Activated naive CD4-positive, alpha-beta T cell treated with Interleukin-2 at 50 U/mL for 16 hours (primary cell): ENCODE measurements around the gene SLC28A1.

Source experiments
- DNase-seq: peaks from one replicate; pipeline ENCODE4 v3.0.0-alpha.2; 2020

Gene SLC28A1

DNA sequence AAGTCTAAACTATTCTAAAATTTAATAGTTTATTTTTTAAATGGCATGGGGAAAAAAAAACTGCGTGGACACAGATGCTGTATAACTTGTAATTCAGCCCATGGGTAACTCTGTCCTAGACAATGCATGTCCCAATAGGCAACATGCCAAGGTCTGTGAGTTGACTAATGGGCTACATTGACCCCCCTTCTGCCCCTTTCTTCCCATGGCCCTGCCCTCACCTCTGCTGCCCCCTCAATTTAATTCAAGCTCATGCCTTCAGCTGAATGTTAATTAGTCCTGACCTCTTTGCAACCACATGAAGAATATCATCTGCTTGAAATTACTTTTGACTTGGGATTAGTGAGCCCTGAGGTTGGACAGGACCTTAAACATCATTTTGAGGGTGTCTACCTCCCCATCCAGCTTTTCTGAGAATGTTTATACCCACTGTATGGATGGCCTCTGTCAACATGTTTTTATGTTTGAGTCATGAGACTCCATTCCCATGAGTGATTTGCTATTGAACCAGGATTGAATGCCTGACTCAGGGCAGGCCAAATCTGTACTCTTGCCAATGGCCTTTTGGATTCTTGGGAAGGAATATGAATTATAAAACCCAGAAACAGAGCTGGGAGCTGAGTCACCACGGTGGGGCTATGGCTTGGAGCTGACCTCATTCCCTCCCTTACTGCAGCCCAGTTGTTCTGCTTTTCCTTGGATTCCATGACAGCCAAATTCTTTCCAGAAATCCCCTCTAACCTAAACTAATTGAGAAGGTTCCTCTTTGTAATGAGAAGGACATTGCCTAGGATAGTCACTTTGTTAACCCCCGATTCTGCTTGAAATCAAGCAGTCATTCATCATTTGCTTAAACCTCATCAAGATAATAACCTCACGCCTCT lies 63.7 kb downstream of the SLC28A1 start:
- DNase-seq, result no peak

DNA sequence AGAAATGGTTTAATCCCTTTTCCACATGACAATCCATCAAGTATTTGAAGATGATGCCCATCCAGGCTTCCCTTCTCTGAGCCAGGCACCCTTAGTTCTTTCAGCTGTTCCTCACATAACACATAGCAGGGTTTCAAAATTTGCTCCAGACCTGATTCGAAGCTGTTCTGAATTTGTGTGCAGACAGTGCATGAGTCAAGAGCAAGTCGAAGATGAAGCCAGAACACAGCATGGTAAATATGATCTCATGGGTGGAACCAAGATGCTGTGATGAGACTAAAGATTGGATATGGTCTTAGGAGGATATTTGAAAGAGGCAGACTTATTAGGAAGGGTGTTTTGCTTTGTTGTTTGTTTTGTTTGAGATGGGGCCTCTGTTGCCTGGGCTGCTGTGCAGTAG lies 64.6 kb downstream of the SLC28A1 start:
- DNase-seq, result no peak

DNA sequence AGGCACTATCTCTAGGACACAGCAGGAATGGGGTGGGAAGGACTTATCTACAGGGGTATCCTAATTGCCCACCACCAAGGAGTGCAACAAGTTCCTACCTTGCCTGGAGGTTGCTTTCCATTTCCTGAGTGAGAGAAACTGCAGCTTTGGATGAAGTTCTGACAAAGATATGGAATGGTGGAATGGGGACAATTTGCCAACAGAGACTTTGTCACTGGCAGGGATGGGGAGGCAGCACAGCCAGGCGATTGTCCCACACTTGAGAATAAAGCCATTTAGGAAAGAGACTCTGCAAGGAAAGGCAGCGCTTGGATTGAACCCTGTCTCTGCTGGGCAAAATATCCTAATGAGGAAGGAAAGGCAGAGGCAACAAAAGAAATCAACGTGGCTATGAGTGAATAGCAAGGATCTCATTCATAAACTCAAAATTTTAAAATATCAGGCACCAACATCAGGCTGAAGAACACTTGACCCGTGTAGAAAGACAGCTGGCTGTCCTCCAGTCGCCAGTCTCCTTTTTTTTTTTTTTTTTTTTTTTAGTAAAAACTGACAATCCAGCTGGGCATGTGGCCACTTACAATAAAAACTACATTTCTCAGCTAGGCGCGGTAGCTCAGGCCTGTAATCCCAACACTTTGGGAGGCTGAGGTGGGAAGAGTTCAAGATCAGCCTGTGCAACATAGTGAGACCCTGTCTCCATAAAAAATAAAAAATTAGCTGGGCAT lies 65.5 kb downstream of the SLC28A1 start:
- no peak for DNase-seq

DNA sequence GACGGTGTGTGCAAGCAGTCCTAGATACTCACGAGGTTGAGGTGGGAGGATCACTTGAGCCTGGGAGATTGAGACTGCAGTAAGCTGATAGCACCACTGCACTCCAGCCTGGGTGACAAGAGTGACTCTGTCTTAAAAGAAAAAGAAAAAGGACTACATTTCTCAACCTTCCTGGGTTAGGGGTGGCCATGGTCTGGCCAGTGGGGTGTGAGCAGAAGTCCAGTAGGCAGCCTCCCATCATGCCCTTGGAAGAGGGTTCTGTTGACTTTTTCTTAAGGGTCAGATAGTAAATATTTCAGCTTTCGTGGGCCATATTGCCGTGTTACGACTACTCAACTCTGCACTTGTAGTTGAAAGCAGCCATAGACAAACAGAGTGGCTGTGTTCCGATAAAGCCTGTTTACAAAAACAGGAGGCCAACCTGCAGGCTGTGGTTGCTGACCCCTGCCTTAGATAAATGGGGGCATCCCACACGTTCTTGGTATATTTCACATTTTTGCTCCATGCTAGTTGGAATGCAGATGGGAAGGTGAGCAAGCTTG lies 66.2 kb downstream of the SLC28A1 start:
- DNase-seq, result no peak

DNA sequence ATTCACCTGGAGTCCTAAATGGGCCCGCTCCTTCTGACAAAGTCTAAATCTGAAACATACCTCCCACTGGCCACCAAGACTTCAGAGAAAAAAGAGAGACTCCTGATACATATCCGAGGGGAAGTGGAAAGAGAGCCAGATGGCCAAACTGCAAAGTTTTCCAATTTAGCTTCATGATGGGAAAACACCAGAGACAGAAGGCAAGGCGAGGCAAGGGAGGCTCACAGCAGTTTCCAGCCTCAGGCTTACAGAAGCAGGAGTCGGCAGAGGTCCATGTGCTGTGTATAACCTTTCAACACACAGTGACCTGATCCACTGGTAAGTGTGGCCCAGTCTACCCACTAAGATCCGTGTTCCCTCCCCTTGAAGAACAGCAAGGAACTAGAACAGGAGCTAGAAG lies 67.3 kb downstream of the SLC28A1 start:
- no peak for DNase-seq

DNA sequence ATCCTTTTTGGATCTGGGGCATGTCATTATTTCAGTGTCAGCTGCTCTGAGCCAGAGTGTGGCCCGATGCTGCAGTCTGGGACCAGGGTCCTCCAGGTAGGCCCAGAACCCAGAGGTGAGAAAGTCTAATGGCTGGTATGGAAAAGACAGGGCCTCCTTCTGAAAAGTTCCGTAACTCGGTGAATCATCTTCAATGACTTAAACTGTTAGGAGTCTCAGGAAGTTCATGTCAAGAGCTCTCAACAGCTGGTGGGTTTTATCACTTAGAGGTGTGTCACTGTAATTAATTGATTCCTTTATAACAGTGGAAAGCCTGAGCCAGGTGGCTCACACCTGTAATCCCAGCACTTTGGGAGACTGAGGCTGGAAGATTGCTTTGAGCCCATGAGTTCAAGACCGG lies 68.7 kb downstream of the SLC28A1 start:
- DNase-seq, result no peak

DNA sequence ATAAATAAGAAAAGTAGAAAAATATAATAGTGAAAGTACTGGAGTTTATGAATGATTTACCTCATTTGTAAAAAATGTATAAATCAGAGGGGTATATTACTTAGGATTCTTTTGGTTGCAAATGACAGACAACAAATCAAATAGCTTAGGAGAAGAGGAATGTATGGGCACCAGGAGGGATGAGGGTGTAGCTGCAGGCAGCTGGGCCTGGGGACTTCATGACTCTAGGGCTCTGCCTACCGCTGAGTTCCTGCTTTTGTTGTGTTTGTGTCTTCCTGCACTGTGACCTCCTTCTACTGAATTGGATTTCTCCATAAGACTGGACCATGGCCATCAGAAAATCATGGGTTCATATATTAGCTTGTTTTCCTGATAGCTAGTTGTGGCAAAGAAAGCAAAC lies 69.3 kb downstream of the SLC28A1 start:
- DNase-seq, result no peak

DNA sequence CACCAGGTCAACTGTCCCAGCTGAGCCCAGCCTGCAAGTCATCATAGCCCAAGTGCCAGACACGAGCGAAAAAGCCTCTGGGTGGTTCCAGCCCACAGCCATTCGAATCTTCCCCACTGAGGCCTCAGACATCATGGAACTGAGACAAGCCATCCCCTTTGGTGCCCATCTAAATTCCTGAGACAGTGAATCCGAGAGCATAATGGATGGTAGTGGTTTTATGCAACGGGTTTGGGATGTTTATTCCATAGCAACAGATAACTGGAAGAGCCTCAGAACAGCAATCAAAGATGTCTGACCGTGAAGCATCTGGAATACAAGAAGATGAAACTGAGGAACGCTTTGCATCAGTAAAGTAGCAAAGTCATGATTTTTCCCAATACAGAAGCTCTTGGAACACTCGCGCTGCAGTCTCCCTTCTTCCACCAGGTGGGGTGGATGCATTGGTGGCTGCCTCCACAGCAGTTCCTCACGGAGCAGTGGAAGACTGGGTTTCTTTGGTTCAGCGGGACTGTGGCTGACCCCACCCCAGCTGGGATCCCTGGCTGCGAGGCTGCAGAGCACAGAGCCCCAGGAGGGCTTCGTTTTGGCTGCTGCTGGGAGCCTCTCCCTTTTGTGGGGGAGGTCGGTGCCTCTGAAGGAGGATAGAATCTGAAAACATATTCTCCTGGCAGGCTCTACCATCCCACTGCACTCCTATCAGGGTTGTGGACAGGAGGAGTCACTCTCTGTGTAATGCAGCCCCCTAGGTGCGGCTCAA lies 70.8 kb downstream of the SLC28A1 start:
- peak; percentile 46 for DNase-seq

DNA sequence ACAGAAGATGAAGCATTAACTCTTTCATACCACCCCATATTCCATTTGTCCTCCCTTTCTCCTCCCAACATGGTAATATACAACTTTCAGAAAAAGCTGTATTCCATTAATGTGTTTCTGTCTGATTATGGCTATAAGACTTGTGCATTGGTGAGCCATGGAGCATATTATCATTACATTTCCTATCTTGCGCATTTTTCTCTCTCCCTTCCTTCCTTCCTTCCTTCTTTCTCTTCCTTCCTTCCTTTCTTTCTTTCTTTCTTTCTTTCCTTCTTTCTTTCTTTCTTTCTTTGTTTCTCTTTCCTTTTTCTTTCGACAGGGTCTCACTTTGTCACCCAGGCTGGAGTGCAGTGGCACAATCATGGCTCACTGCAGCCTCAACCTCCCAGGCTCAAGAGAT lies 71.7 kb downstream of the SLC28A1 start:
- no peak for DNase-seq

DNA sequence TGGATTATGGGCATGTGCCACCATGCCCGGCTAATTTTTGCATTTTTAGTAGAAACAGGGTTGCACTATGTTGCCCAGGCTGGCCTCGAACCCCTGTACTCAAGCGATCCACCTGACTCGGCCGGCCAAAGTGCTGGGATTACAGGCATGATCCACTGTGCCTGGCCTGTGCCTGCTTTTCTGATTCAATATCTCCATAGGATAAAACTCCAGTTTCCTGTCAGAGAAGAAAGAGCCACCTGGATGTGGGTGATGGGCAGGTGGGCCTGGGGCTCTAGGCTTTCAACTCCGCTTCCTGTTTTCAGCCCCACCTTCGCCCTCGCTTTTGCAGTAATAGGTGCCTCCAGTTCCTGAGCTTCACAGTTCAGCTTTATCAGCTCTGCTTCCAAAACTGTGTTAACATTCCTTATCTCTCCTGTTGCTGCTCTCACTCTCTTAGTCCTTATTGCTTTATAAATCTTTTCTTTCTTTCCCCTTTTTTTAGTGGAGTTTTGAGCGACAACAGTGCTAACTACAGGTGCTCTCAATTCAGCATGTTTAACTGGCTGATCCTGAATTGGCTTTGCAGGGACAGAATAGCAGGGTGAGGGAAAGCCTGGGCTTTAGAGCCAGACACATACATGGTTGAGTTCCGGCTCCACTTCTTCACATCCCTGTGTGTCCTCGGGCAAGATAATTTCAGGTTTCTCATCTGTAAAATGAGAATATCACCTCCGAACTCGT lies 76.1 kb downstream of the SLC28A1 start:
- DNase-seq, result no peak

DNA sequence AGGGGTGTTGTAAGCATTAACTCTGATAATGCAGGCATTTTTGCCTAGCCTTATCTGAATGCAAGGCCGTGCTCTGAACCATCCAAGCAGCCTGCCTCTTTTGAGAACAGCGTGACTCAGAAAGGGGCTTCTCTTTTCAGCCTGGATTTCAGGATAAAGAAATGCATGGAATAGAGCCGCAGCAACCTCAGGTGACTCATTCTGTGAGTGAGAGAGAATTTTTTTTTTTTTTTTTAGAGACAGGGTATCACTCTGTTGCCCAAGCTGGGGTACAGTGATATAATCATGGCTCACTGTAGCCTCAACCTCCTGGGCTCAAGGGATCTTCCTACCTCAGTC lies 76.6 kb downstream of the SLC28A1 start:
- no peak for DNase-seq

DNA sequence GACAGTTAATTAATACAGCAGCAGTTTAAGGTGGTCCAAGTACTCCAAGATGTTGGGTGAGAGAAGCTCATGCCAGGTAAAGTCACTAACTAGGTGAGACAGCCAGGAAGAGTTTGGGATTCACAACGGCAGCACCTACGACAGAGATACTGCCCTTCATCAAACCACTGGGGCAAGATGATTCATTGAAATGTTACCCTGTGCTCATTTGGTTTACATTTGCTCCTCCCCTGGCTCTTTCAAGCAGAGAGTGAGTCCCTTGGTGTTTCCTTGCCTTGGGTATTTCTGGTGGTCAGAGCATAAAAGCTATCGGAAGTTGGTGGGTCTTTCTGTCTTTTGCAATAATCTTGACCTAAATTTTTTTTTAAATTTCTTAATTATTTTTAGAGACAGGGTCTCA lies 77.2 kb downstream of the SLC28A1 start:
- no peak for DNase-seq

DNA sequence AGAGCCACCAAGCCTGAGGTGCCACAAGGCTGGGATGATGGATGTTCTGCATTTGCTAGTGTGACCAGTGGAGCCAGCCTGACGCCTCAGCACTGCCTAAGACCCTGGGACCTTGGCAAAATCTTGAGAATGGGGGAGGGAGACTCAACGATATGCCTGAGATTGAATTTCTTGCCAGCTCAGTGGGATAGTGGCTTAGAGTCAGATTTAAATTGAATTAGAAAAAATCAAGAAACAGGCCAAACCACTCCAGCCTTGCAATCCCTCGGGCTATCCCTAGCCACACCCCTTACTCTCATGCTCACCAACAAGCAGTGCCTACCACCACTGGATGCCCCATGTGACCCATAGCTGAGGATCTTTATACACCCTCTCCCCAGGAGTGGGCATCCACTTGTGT lies 78.5 kb downstream of the SLC28A1 start:
- DNase-seq, result no peak

DNA sequence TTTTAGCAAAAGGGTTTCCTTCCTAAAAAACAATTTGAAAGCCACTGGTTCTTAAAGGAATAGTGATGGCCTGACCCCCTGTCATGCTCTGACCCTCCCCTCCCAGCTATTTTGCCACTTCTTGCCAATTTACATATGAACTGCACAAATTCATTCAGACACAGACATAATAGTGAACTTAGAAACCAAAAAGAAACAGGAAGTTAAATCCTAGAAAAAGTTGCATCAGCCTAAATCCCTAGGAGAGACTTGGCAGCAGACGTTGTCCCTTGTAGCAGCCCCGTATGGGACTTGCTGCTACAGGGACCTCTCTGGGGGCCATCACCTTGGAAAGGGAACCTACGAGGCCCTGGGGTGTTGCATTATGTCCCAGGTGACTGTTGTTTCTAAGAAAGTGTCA lies 82.9 kb downstream of the SLC28A1 start:
- no peak for DNase-seq

DNA sequence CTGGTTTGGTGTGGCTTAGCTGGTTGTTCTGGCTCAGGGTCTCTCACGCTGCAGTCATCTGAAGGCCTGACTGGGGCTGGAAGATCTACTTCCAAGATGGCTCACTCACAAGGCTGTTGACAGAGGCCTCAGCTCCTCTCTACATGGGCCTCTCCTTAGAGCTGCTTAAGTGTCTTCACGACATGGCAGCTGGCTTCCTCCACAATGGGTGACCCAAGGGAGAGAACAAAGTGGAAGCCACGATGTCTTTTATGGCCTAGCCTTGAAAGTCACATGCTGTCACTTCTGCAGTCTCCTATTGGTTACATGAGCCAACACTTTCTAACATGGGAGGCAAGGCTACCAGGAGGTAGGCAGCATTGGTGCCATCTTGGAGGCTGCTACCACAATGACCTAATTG lies 83.8 kb downstream of the SLC28A1 start:
- DNase-seq, result no peak

DNA sequence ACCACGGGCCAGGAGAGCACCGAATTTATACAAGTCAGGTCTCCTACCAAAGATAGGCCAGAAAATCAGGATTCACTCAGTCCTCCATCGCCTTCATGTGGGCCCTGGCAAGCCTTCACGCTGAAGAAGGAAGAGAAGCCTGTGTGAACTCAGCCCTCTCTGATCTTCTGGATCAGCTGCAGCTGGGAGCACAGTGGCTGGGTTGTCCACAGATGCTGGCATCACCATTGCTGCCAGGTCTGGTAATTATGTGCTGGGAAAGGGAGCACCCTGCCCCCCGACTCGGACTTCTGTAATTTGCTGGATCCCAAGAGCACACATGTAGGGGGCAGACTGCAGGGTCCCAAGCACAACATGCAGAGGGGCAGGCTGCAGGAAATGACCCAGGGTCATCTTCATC lies 84.8 kb downstream of the SLC28A1 start:
- DNase-seq, result no peak

DNA sequence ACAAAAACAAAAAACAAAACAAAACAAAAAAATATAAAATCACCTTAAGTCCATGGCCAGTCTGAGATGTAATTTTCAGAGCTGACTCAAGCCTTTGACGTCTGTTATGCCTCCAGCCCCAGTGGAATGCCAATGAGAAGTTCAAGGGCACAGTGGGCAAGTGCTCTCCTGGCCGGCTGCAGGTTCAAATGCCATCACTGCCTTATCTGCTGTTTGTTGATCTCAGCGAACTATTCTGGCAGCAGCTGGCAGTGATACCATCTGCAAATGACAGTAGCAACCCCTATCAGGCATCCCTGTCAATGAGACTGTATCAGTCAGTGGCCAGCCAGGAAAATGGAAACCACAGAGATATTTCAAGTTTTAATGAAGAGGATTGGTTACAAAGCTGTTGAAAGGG lies 86.4 kb downstream of the SLC28A1 start:
- DNase-seq, result no peak

DNA sequence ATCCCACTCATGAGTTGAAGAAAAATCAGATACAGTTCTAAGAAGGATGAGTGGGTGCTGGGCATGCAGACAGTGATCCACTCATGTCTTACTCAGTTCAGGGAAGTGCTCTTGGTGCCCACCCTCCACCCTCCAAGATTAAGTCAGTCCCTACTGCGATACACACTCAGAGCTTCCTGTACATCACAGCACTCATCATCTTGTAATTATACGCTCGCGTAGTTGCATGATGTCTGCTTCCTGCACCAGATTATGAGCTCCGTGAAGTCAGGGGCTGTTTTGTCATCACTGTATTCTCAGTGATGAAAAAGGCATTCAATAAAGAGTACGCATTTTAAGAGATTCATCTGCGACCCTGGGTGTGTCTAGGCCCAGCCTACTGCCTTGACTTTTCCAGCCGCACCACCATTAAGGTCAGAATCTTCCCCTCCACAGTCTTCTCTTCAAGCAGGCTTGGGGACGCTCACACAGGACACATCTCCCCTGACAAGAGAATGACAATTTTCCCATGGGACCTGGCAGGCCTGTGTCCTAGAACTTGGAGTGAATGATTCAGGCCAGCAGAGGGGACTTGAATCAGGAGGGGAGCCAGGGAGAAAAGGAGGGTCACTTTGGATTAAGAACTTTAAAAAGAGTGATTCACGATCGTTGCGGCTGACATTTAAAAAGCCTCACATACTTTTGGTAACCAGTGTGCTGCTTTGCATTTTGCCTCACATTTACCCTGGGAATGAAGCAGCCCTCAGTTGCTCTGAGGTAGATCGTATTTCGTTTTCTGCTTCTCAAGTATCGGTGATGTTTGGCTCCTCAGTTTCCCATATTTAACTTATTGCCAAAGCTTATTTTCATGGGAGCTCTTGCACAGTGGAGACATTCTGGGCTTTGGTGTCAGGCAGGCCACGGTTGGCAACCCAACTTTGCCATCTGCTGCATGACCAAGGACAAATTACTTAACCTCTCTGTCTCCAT lies 89.3 kb downstream of the SLC28A1 start:
- DNase-seq, result no peak

DNA sequence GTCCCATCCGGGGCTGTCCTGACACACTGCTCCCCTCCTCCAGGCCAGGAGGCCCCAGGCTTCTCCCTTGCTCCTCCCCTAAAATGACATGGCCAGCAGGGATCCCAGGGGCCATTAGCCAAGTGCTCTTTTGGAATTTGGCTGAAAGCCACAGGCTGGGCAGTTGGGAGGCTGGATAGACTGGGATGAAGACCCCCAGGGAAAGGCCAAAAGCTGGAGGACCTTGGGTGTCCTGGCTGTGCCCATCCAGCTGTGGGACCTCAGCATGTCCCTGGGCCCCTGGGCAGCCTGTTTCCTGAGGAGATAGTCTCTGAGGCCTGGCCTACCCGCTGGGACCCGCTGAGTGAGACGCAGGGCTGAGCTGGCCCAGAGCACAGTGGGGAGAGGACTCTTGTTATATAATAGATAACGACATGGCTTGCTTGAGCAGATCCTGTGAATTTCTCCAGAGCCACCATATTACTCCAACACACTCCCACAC lies 91.4 kb downstream of the SLC28A1 start:
- no peak for DNase-seq

DNA sequence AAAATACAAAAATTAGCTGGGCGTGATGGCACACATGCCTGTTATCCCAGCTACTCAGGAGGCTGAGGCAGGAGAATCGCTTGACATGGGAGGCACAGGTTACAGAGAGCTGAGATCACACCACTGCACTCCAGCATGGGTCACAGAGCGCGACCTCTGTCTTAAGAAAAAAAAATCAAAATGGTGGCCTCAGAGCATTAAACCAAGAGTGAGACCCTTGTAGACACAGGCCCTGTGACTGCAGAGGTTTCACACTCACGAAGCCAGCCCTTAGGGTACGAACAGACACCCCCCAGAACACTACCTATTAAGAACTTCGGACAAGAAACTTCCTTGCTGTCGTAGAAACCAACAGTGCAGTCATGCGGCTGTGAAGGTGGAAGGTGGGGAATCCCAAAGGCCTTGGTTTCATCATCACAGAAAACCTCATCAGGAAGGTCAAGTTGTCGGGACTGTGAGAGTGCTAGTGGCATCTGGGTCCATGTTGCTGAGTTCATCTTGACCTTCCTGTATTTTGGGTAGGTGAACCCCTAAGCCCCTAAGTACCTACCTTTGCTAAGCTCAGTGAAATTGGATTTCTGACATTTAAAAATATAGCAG lies 92.4 kb downstream of the SLC28A1 start:
- no peak for DNase-seq

DNA sequence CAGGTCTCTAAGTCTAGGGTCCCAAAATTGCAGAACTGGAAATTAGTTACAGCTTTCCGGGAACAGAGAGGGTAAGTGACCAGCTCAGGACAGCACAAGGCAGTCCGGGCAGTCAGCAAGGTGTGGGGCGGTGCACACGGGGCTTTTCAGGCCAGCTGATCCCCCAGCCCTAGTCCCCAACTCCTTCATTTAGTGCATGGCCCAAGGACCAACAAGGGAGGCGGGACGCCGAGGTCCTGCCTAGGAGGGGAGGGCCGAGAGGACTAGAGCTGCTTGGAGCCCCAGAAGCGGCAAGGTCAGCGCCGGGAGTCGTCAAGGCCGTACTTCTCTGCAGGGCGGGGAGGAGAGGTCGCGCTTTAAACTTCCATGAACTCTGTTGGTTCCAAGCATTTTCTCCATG lies 95.2 kb downstream of the SLC28A1 start:
- no peak for DNase-seq
